Activated T-helper 2 cell treated with anti-CD3 and anti-CD28 coated beads, Interferon-gamma antibody, Interleukin-2, Interleukin-4, amounts not matched to agents 10 μg/mL and 5 μg/mL and 100 μg/mL, durations not matched to agents 14 hours and 24 hours and 36 hours (primary cell): ENCODE results near the gene PODXL. TPM values are rescaled to one million over a fixed set of nuclear protein-coding genes. Genes with fewer than 3 reads are reported as not detected.
A peak's percentile ranks its signal among the peaks of the same experiment; 100 is the strongest.
"Not testable (repeated sequence)": the region's sequence is repeated elsewhere in the genome, so short reads cannot be mapped to it uniquely, and the experiment has no call there.

Experiments used
- DNase-seq: peaks from one replicate; pipeline ENCODE4 v3.0.0; 2021; ENCODE audit warnings: low spot score
- H3K27ac Mint-ChIP-seq: one replicate; pipeline ENCODE4 v1.8.0; 2021; ENCODE audit warnings: mixed read lengths
- H3K27me3 Mint-ChIP-seq: one replicate; pipeline ENCODE4 v1.8.0; 2021; ENCODE audit warnings: low read depth, mixed read lengths
- H3K36me3 Mint-ChIP-seq: one replicate; pipeline ENCODE4 v1.8.0; 2021; ENCODE audit warnings: low read depth, mixed read lengths
- H3K4me1 Mint-ChIP-seq: one replicate; pipeline ENCODE4 v1.8.0; 2021; ENCODE audit warnings: low read depth, mixed read lengths
- H3K4me3 Mint-ChIP-seq: one replicate; pipeline ENCODE4 v1.8.0; 2021; ENCODE audit warnings: low read depth, mild to moderate bottlenecking, moderate library complexity, mixed read lengths
- H3K9me3 Mint-ChIP-seq: one replicate; pipeline ENCODE4 v1.8.0; 2021; ENCODE audit warnings: mixed read lengths
- intact Hi-C: fragments of 100-400 bp; cut with micrococcal nuclease; formaldehyde crosslinking; loops from one replicate; pipeline ENCODE4 v1.15.1; 2023
- total RNA-seq: library from RNA; stranded (reverse); gene quantifications from 2 replicates; pipeline ENCODE4 v1.2.3, GENCODE V29; 2022

The PODXL gene
- total RNA-seq, 1 donor from 2014 or later, result 0.68 TPM

DNA sequence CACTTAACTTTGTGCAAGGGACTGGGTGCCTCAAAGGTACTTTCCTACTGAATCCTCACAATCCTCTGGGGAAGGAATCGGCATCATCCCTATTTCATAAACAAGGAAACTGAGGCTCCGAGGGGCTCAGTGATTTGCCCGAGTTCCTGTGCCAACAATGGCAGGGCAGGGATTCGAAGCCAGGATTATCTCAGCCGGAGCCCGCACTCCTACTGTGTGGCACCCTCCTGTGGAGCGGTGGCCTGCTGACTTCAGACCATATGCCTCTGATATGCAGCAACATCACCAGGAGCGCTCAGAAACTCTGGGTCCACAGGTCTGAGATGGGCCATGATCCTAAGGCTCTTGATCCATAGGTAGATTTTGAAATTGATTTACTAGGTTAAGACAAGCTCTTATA, 46.6 kb downstream of the PODXL start:
- Mint-ChIP-seq H3K9me3 (no peaks in the 10 kb centered on the region), H3K27me3 (peaks cover 3% of the 10 kb centered on the region), H3K27ac (no peak overlapping the region), H3K4me1 (peaks cover 23% of the 10 kb centered on the region), H3K4me3 (no peak overlapping the region), H3K36me3 (no peaks in the 10 kb centered on the region)
- no peak for DNase-seq
- intact Hi-C loops, result loop anchor here (10.0 kb wide), 4 partner anchors 185 to 615 kb away; partner anchors contain the start of gene MKLN1

DNA sequence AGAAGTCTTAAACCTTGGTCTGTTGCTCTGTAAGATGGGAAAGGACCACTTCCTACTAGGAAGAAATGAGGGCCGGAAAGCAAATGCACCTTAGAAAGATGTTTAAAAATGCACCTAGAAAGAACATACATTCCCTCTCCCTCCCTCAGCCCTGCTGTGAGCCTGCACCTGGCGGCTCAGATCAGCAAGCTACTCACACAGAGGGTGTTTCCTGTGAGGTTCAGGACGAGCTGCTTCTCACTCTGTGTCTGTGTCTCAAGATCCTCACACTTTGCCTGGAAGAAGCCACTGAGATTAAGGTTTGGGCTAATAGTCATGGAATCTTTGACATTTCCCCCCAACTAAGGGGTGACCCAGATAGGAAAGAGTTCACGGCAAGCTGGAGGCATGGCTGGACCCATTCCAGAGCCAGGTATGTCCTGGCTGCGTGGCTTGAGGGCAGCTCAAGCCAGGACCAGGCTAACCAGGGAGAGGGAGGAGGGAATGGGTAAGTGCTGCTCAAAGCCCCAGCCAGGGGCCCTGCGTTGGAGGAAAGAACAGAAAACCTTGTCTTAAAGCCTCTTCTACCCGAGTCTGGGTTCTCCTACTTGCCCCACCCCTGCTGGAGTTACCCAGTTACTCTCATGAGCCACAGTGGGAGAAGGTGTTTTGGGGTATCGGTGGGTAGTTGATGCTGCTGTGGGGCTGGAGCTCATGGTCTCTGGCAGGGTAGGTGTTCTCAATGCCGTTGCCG, 47.5 kb downstream of the PODXL start:
- no peak for DNase-seq
- peaks cover 3% of the 10 kb centered on the region for H3K27me3 Mint-ChIP-seq
- H3K4me3 Mint-ChIP-seq, result no peak overlapping the region
- H3K36me3 Mint-ChIP-seq, result no peaks in the 10 kb centered on the region
- no peaks in the 10 kb centered on the region for H3K9me3 Mint-ChIP-seq
- peaks cover 25% of the 10 kb centered on the region for H3K4me1 Mint-ChIP-seq
- intact Hi-C loops, result loop anchor here (10.0 kb wide), 4 partner anchors 184 to 614 kb away; partner anchors contain the start of gene MKLN1
- no peak overlapping the region for H3K27ac Mint-ChIP-seq

DNA sequence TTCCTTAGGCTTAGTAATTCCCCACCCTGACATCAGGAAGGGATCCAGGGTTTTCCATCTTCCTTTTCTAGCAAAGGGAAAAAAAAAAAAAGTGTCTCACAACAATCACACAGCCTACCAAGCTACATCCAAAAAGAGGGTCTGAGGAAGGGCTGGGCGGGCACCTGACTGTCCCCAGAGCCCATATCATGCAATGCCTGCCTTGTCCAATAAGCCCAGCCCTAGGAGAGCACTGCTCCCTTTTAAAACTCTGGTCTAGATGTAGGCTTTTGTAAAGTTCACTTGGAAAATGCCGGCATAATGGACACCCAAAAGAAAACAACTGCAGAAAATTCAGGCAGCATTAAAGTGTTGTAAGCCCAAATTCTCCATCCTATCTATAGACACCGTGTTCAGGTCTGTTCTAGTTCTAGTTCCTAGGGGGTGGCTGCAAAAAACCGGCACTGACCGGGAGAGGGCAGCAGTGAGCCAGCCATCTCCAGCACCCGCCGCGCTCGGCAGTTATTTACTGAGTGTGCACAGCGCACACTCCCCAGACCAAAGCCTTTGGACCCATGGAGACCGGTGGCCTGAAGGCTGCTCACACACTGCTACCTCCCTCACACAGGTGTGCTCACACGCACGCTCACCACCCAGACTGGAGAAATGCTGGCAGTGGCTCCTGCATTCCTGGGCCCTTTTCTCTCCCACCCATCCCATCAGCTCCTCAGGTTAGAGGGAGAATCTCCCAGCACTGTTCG, 48.7 kb downstream of the PODXL start:
- peak; percentile 67 for DNase-seq
- Mint-ChIP-seq H3K4me1 (peaks cover 17% of the 10 kb centered on the region), H3K27me3 (peaks cover 3% of the 10 kb centered on the region), H3K27ac (no peak overlapping the region), H3K9me3 (no peaks in the 10 kb centered on the region), H3K36me3 (no peaks in the 10 kb centered on the region), H3K4me3 (no peak overlapping the region)
- intact Hi-C loops, result loop anchor here (10.0 kb wide), 4 partner anchors 183 to 613 kb away; partner anchors contain the start of gene MKLN1

DNA sequence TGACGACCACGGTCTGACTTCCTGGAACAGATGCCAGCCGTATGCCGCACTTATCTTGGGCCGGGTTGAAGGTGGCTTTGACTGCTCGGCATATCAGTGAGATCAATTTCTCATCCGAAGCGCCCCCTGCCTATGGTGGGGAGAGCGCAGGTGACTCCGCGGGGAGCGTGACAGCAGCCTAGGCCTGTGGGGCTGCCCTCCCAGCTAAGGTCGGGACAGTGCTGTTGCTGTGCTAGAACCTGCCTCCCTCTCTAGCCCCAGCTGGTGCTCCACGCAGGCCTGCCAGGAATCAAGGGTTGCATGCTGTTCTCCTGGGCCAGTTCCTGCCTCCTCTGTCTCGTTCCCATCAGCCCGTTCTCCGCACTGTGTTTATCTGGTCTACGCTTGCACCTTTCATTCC, 49.8 kb downstream of the PODXL start:
- H3K4me1 Mint-ChIP-seq, result peaks cover 22% of the 10 kb centered on the region
- H3K27ac Mint-ChIP-seq, result no peak overlapping the region
- DNase-seq, result no peak
- no peaks in the 10 kb centered on the region for H3K9me3 Mint-ChIP-seq
- H3K27me3 Mint-ChIP-seq, result peaks cover 3% of the 10 kb centered on the region
- H3K4me3 Mint-ChIP-seq, result no peak overlapping the region
- no peaks in the 10 kb centered on the region for H3K36me3 Mint-ChIP-seq
- intact Hi-C loops, result loop anchor here (10.0 kb wide), 4 partner anchors 182 to 612 kb away; partner anchors contain the start of gene MKLN1

DNA sequence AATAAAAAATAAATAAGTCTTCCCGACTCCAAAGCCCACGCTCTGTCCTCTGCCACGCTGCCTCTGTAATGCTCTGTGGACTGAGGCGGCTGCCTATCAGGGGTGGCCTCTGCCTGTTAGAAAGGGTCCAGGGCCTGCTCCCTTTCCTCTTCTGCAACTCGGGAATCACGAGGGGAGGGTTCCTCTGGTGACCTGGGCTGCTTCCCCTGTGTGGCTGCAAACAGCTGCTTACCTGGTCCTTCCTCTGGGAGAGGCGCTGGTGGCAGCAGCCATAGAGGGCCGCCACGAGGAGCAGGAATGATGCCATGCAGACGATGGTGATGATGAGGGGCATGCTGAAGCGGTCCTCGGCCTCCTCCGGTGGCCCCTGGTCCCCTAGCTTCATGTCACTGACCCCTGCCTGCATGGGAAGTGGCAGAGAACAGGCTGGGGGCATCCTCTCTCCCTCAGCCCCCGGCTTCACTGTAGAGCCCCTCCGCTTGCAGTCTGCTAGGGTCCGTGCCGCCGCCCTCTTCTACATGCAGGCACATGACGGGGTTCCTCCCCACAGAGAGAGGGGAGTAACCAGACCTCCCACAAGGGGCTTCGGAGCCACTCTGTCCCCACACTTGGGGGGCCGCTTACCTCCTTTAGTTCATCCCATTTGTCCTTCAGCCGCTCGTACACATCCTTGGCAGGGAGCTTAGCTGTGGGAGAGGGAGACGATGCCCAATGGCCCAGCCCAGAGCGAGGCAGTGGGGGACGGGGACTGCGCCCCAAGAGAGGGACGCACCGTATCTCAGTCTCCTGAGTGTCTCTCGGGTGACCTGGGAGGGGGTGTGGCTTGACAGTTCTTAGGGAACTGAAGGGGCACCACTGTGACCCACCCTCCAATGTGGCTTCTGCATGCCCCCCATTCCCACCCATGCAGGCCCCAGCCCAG, 50.5 kb downstream of the PODXL start:
- H3K4me1 Mint-ChIP-seq, result peaks cover 27% of the 10 kb centered on the region
- H3K4me3 Mint-ChIP-seq, result no peak overlapping the region
- H3K9me3 Mint-ChIP-seq, result no peaks in the 10 kb centered on the region
- no peak overlapping the region for H3K27ac Mint-ChIP-seq
- no peak for DNase-seq
- H3K27me3 Mint-ChIP-seq, result peaks cover 3% of the 10 kb centered on the region
- peaks cover 3% of the 10 kb centered on the region for H3K36me3 Mint-ChIP-seq
- intact Hi-C loops, result loop anchor here (10.0 kb wide), 4 partner anchors 181 to 611 kb away; partner anchors contain the start of gene MKLN1

DNA sequence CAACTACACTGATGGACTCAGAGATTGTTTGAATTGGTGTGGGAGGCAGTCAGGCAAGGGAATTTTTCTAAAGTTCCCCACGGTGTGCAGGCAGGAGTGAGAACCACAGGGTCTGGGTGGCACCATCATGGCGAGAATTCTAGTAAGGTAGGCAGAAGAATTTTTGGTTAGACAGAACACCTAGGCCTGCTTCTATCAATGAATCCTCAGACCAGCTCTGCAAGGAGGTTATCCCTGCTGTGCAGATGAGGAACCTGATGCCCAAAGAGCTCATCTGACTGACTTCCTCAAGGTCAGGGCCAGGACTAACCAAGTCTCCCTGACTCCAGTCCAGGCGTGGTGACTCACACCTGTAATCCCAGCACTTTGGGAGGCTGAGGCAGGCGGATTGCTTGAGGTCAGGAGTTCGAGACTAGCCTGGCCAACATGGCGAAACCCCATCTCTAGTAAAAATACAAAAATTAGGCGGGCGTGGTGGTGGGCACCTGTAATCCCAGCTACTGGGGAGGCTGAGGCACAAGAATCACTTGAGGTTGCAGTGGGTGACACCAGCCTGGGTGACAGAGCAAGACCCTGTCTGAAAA, 51.3 kb downstream of the PODXL start:
- H3K4me3 Mint-ChIP-seq, DNase-seq, H3K36me3 Mint-ChIP-seq, H3K9me3 Mint-ChIP-seq, H3K27me3 Mint-ChIP-seq, H3K27ac Mint-ChIP-seq: not testable (repeated sequence)
- intact Hi-C loops, result loop anchor here (10.0 kb wide), 4 partner anchors 180 to 610 kb away; partner anchors contain the start of gene MKLN1
- H3K4me1 Mint-ChIP-seq, result peaks cover 33% of the 10 kb centered on the region

DNA sequence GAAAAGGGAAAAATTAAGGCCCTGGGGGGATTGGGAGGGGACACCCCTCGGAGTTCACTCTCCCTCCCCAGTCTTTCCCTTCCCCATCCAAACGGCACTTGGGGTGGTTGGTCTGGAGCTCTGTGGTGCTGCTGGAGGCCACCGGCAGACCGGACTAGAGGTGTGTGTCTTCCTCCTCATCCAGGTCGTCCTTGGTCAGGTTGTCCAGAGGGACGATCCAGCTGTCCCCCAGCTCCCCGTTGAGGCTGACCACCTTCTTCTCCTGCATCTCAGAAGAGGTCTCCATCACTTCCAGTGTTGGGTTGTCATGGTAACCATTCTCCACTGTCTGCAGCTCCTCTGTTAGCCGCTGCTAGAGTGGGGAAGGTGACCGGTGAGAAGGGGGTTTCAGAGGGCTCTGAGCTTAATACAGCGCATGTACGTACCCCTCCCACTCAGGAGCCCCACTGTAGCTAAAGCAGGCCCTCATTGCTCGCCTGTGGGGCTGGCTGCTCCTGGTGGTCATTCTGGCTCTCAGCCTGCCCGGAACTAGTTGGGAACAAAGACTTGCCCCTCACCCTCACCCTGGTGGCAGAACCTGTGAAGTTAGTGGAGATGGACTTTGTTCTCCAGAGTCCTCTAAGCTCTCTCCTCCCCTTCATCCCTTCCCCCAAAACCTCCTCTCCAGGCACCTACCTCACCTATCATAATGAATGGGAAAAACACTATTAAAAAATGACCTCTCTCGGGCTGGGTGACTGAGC, 52.1 kb downstream of the PODXL start:
- Mint-ChIP-seq H3K9me3 (no peaks in the 10 kb centered on the region), H3K27me3 (peaks cover 3% of the 10 kb centered on the region), H3K27ac (no peak overlapping the region), H3K4me1 (peaks cover 35% of the 10 kb centered on the region), H3K36me3 (peaks cover 6% of the 10 kb centered on the region), H3K4me3 (no peak overlapping the region)
- intact Hi-C loops, result loop anchor here (10.0 kb wide), 4 partner anchors 180 to 610 kb away; partner anchors contain the start of gene MKLN1
- DNase-seq, result no peak

DNA sequence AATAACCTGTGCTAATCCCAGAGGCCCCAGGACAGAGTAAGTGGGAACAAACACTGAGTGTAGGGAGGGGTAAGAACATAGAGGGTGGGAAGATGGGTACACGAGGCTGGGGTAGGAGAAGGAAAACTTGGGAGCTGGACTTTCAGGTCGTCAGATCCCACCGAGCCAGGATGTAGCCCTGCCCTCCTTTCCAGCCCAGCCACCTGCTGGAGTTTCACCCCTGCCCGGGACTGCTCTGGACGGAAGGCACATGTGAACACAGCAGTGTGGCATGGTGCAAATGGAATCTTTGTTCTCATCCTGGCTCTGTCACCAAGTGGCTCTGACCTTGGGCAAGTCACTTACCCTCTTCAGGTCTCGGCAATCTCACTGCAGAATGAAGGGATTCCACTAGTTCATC, 52.8 kb downstream of the PODXL start:
- DNase-seq, result no peak
- Mint-ChIP-seq H3K4me3 (no peak overlapping the region), H3K9me3 (no peaks in the 10 kb centered on the region), H3K4me1 (peaks cover 35% of the 10 kb centered on the region), H3K27ac (no peak overlapping the region), H3K36me3 (peaks cover 6% of the 10 kb centered on the region), H3K27me3 (no peaks in the 10 kb centered on the region)
- intact Hi-C loops, result loop anchor here (10.0 kb wide), 4 partner anchors 179 to 609 kb away; partner anchors contain the start of gene MKLN1

DNA sequence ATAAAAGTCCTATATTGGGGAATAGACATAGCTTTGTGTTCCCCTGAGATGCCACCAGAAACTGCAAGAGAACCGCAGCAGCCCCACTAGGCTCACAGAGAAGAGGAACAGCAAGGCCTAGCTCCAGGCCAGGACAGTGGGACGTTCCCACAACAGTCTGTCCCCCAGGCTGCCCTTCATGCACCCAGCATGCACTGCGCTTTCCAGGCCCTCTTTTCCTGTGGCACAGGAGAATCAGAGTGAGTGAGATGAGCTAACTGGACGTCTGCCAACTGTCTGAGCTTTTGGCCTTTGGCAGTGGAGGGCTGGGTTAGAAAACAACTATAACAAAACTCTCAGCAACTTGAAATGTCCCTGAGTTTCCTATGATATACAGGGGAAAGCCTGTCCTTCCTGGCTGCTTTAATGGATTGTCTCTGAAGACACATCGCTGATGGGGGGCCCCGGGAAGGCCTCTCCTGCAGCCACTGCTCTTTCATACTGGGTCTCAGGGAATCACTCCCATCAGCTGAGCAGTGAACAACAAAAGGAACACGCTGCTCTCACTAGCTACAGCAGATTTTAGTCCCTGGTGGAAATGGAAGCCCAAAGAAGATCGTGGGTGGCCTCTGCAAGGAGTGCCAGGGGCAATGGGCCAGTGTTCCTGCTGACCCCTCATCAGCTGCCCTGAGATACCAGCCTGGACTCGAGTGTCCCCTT, 53.5 kb downstream of the PODXL start:
- Mint-ChIP-seq H3K4me1 (peaks cover 30% of the 10 kb centered on the region), H3K27ac (no peak overlapping the region), H3K9me3 (no peaks in the 10 kb centered on the region), H3K4me3 (no peak overlapping the region), H3K36me3 (peaks cover 6% of the 10 kb centered on the region), H3K27me3 (no peaks in the 10 kb centered on the region)
- DNase-seq, result no peak
- intact Hi-C loops, result loop anchor here (10.0 kb wide), 4 partner anchors 178 to 608 kb away; partner anchors contain the start of gene MKLN1

DNA sequence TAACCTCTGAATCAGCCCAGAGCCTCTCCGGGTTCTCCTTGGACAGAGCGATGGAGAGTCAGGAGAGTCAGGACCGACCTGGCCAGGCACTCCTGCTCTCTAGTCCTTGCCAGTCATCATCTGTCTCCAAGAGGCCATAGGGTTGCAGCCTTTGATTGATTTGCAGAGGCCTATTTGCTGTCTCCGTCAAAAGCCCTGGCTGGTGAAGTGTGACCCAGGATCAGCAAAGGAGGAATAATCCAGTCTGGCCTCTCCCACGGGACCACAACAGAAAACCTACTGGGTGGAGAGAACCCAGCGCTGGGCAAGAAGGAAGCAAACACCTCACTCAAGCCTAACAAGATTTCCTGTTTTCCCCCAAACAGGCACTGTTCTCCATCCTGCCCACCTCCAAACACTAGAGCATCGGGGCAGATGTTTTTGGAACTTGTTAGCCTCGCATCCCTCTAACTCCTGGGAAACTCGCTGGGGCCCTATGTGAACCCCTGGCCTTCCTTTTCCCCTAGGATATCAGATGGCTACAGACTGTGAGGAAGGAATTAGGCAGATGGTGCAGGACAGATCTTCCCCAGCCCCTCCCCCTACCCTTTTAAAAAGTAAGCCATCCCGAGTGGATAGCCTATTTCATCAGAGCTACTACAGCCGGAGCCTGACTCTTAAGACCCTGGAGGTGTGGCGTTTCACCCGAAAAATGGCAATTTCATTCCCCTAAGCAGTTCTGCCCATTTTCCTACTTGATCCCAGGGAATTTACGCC, 54.3 kb downstream of the PODXL start:
- Mint-ChIP-seq H3K4me3 (no peak overlapping the region), H3K4me1 (peaks cover 29% of the 10 kb centered on the region), H3K9me3 (no peaks in the 10 kb centered on the region), H3K27me3 (no peaks in the 10 kb centered on the region), H3K36me3 (peaks cover 6% of the 10 kb centered on the region), H3K27ac (no peak overlapping the region)
- intact Hi-C loops, result loop anchor here (2.0 to 10.0 kb wide), 6 partner anchors 15 to 607 kb away; partner anchors contain the start of gene MKLN1
- no peak for DNase-seq
